ENCODE data around the gene ARHGEF25.
"Not testable (repeated sequence)": the region's sequence is repeated elsewhere in the genome, so short reads cannot be mapped to it uniquely, and the experiment has no call there.

Gene ARHGEF25

DNA sequence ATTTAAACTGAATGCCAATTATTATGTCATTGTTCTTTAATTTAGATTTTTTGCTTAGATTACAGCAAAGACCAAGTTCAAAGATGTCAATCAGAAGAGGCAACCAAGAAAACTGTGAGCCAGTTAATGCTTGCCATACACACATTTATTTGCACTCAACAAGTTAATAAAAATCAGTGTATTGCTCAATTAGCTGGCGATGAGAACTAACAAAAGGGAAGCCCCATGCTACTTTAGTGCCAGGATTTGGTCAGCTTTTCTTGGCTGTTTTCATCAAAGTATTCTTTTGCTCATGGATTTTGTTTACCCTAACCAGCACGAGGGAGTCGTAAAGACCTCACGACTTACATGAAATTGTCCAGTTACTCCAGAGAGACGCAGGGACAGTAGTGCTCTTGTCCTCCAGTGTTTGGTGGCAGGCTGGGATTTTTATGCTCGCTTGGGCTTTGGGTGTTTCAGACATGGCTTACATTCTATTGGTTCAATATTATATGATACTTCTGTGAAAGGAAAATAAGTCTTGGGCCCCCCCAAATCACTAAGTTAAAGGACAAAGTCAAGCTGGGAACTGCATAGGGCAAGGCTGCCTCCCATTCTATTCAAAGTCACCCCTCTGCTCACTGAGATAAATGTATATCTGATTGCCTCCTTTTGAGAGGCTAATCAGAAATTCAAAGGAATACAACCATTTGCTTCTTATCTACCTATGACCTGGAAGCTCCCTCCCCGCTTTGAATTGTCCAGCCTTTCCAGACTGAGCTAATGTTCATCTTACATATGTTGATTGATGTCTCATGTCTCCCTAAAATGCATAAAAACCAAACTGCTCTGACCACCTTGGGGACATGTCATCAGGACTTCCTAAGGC lies 29.2 kb downstream of the ARHGEF25 start:
- DNase-seq, result no peak

DNA sequence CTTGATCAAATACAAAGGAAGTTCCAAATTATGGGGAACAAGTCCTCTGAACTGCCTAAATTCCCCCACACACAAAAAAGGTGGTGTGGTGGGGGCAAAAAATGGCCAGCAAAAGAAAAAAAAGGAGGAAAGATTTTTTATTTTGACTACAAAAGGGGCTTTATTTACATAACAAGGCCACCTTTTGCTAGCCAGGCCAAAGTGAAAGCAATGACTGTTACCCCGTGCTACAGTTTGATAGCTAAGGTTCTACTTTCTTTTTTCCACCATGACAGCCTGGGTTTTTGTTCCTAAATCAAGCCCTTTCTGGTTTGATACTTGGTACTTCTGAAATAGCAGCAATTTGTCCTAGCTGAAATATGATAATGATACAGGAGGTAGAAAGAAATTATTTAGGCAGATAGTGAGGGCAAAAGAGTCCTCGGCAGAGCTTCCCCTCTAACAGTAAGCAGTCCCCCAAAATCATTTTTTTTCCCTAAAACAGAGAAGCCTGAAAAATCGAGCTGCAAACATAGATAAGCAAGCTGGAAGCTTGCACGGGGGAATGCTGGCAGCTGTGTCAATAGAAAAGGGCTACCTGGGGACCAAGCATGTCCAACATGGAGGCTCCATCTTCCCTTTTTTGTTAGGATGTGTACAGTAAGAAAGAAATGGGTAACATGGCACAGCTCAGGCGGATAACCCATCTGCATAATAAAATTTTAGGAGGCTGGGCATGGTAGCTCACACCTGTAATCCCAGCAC lies 30.6 kb downstream of the ARHGEF25 start:
- no peak for DNase-seq

DNA sequence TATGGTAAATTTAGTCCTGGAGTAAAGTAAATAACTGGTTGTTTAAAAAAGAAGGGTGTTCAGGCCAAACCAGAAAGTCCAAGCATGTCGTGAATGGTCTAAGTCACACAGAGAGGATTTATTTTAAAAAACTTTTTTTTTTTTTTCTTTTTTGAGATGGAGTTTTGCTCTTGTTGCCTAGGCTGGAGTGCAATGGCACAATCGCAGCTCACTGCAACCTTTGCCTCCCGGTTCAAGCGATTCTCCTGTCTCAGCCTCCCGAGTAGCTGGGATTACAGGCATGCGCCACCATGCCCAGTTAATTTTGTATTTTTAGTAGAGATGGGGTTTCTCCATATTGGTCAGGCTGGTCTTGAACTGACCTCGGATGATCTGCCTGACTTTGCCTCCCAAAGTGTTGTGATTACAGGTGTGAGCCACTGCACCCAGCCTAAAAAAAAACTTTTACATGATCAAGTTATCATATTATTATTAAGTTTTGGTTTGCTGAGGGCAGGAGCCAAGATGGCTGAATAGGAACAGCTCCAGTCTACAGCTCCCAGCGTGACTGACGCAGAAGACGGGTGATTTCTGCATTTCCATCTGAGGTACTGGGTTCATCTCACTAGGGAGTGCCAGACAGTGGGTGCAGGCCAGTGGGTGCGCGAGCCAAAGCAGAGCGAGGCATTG lies 34.9 kb downstream of the ARHGEF25 start:
- not testable (repeated sequence) for DNase-seq

DNA sequence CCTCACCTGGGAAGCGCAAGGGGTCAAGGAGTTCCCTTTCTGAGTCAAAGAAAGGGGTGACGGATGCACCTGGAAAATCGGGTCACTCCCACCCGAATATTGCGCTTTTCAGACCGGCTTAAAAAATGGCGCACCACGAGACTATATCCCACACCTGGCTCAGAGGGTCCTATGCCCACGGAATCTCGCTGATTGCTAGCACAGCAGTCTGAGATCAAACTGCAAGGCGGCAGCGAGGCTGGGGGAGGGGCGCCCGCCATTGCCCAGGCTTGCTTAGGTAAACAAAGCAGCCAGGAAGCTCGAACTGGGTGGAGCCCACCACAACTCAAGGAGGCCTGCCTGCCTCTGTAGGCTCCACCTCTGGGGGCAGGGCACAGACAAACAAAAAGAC lies 35.4 kb downstream of the ARHGEF25 start:
- DNase-seq, result not testable (repeated sequence)

DNA sequence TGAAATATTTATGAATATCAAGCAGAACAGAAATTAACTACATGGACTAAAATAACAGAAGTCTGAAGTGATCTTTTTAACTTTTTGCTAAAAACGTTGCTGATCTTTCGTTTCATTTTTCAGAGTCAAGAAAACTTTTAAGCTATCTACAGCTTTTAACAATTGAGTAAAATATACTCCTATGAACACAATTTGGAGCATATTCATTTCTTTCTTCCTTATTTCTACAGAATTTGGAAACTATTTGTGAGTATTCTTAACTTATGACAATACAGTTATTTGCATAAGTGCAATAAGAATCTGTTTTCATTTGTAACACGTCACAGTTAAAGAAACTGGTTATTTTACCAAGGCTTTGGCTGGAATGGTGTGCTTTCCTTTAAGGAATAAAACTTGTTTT lies 42.8 kb downstream of the ARHGEF25 start:
- no peak for DNase-seq

DNA sequence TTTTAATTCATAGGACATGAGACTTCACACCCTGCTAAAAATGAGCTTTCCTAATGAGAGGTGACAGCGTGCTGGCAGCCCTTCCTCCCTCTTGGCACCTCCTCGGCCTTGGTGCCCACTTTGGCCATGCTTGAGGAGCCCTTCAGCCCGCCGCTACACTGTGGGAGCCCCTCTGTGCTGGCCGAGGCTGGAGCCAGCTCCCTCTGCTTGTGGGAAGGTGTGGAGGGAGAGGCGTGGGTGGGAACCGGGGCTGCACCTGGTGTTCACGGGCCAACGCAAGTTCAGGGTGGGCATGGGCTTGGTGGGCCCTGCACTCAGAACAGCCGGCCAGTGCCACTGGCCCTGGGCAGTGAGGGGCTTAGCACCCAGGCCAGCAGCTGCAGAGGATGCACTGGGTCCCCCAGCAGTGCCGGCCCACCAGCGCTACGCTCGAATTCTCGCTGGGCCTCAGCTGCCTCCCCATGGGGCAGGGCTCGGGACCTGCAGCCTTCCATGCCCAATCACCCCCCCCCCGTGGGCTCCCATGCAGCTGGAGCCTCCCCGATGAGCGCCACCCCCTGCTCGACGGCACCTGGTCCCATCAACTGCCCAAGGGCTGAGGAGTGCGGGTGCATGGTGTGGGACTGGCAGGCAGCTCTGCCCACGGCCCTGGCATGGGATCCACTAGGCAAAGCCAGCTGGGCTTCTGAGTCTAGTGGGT lies 44.5 kb downstream of the ARHGEF25 start:
- DNase-seq, result no peak

DNA sequence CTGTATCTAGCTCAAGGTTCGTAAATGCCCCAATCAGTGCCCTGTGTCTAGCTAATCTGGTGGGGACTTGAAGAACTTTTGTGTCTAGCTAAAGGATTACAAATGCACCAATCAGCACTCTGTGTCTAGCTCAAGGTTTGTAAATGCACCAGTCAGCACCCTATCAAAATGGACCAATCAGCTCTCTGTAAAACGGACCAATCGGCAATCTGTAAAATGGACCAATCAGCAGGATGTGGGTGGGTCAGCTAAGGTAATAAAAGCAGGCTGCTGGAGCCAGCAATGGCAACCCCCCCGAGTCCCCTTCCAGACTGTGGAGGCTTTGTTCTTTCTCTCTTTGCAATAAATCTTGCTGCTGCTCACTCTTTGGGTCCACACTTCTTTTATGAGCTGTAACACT lies 45.2 kb downstream of the ARHGEF25 start:
- not testable (repeated sequence) for DNase-seq

DNA sequence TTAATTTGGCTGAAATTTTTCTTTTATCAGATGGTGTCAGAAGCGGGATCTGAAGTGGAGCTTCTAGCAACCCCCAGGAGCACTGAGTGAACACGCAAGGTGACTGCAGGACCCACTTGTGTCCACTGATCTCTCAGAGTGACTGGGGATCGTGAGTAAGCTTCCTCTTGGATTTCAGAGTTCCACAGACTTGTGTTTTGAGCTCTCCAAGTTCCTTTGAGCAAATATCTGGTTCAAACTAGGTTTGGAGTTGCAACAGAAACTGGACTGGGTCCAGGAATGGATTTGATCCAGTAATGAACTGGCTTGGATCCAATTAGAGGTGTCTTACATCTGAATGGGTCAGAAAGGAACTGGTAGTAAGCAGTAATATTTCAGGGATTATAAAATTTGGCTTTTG lies 46.5 kb downstream of the ARHGEF25 start:
- no peak for DNase-seq

DNA sequence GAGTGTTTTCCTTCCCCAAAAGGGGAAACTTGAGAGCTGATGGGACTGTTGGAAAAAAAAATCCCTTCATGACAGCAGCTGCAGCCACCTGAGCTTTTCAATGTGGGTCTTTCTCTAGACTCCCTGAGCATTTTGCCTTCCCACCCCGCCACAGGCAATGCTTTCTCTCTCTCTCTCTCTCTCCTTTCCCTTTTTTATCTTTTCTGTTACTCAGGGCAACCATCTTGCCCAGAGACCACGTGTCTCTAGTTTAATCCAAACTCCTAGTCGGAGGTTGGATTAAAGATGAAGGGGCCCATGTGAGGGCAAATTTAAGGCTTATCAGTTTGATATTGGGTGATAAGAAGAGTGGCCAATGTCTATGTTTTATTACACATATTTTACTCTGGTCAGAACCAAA lies 47.7 kb downstream of the ARHGEF25 start:
- no peak for DNase-seq

DNA sequence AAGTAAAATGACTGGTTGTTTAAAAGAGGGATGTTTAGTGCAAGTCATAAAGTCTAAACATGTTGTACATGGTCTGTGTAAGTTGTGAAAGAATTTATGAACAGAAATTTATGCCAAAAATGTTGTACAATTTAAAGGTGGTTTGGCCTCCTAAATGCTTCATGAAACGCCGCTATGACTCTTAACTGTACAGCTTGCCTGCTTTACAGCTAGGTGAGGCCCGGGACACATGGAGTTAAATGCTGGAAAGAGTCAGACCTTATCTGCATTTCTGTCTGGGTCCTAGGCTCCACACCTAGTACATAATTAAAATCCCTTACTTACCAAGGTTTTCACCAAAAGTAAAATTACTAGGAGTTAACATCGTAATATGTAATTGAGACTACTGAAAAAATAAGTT lies 50.1 kb downstream of the ARHGEF25 start:
- no peak for DNase-seq

DNA sequence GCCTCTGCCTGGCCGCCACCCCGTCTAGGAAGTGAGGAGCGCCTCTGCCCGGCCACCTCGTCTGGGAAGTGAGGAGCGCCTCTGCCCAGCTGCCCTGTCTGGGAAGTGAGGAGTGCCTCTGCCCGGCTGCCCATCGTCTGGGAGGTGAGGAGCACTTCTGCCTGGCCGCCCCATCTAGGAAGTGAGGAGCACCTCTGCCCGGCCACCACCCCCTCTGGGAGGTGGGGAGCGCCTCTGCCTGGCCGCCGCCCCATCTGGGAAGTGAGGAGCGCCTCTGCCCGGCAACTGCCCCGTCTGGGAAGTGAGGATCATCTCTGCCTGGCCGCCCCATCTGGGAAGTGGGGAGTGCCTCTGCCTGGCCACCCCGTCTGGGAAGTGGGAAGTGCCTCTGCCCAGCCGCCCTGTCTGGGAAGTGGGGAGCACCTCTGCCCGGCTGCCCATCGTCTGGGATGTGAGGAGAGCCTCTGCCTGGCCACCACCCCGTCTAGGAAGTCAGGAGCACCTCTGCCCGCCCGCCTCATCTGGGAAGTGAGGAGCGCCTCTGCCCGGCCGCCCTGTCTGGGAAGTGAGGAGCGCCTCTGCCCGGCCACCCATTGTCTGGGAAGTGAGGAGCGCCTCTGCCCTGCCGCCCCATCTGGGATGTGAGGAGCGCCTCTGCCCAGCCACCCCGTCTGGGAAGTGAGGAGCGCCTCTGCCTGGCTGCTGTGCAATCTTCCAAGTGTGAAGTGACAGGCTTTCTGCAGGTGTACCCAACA lies 54.0 kb downstream of the ARHGEF25 start:
- DNase-seq, result not testable (repeated sequence)

All from activated CD8-positive, alpha-beta memory T cell treated with anti-CD3 and anti-CD28 coated beads for 24 hours (primary cell).